Measurements from ENCODE around the gene UBXN10. TPM values are rescaled to one million over a fixed set of nuclear protein-coding genes. Genes with fewer than 3 reads are reported as not detected.

Gene UBXN10
- total RNA-seq, 1 donor from 2014 or later: 0.87 TPM

DNA sequence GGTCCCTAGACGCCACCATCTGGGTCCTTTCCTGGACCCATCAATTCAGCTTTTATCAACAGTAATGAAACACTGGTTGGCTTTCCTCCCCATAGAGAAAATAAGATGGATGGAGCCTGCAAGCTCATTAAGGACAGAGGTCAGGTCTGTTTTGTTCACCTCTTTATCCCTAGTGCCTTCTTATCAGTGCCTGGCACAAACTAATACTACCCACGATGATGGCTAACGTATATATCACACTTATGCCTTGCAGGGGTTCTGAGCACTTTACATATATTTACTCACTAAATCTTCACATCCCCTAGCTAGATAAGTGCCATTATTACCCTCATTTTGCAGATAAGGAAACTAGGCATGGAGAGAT lies 5.1 kb upstream of the UBXN10 start:
- intact Hi-C loops (cut with DNase I): no loop called here
- Histone ChIP-seq H3K27ac (no peak overlapping the region), H3K9me3 (no peaks in the 10 kb centered on the region), H3K36me3 (no peaks in the 10 kb centered on the region), H3K4me3 (no peak overlapping the region), H3K27me3 (no peaks in the 10 kb centered on the region), H3K4me1 (no peaks in the 10 kb centered on the region)
- TF ChIP-seq CTCF (IDR thresholded peaks at IDR 0.05): no peak
- ATAC-seq (no peak), DNase-seq (no peak)

DNA sequence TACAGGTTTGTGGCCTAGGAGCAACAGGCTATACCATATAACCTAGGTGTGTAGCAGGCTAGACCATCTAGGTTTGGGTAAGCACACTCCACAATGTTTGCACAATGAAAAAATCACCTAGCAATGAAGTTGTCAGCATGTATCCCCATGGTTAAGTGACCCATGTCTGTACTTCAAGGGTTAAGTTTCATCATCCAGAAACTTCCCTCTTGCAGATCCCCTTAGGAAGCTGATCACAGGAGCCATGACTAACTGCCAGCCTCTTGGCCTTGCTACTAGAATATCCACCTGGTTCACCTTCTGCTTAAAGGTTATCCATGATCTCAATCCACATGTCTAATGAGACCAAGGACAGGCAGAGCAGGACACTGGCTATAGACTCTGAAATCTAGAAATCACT lies 3.5 kb upstream of the UBXN10 start:
- no peak overlapping the region for H3K27ac ChIP-seq
- DNase-seq (no peak), ATAC-seq (no peak)
- intact Hi-C loops (cut with DNase I): no loop called here
- peaks cover 15% of the 10 kb centered on the region for H3K4me1 ChIP-seq
- H3K4me3 ChIP-seq: no peak overlapping the region
- no peak for TF ChIP-seq CTCF (IDR thresholded peaks at IDR 0.05)
- no peaks in the 10 kb centered on the region for H3K9me3 ChIP-seq
- no peaks in the 10 kb centered on the region for H3K36me3 ChIP-seq
- H3K27me3 ChIP-seq: no peaks in the 10 kb centered on the region

- DNase-seq (no peak), ATAC-seq (no peak)
- intact Hi-C loops (cut with DNase I): no loop called here
- no peaks in the 10 kb centered on the region for H3K27me3 ChIP-seq
- TF ChIP-seq CTCF (IDR thresholded peaks at IDR 0.05): no peak
- no peaks in the 10 kb centered on the region for H3K9me3 ChIP-seq
- H3K36me3 ChIP-seq: no peaks in the 10 kb centered on the region
- H3K27ac ChIP-seq: no peak overlapping the region
- no peak overlapping the region for H3K4me3 ChIP-seq
- H3K4me1 ChIP-seq: peaks cover 19% of the 10 kb centered on the region
Observed at GRCh38 chr1:20183035-20183434, 2.9 kb upstream of the UBXN10 start.

GRCh38 chr1:20183616-20184271 lies 2.2 kb upstream of the UBXN10 start:
- peaks cover 19% of the 10 kb centered on the region for H3K4me1 ChIP-seq
- no peak overlapping the region for H3K4me3 ChIP-seq
- no peaks in the 10 kb centered on the region for H3K9me3 ChIP-seq
- DNase-seq (no peak), ATAC-seq (no peak)
- no peaks in the 10 kb centered on the region for H3K27me3 ChIP-seq
- no peak overlapping the region for H3K27ac ChIP-seq
- no peak for TF ChIP-seq CTCF (IDR thresholded peaks at IDR 0.05)
- intact Hi-C loops (cut with DNase I): no loop called here
- no peaks in the 10 kb centered on the region for H3K36me3 ChIP-seq

DNA sequence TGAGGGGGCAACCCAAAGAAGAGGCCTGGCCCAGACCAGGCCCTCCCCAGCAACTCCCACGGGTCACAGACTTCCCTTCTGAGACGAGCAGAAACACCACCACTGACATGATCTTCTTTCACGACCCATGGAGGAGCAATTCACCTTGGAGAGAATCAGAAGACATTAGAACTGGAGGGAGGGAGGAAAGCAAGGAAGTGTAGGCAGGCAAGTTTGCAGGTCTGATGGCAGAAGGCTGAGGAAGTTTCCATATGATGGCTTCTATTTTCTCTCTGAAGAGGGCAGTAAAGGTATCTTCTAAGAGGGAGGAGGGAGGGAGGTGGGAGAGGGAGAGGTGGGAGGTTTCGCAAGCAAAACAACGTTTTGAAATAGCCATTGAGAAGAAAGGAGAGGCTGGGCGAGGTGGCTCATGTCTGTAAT lies 1.4 kb upstream of the UBXN10 start:
- Histone ChIP-seq H3K4me3 (no peak overlapping the region), H3K4me1 (peaks cover 19% of the 10 kb centered on the region), H3K27ac (no peak overlapping the region), H3K27me3 (no peaks in the 10 kb centered on the region), H3K36me3 (no peaks in the 10 kb centered on the region), H3K9me3 (no peaks in the 10 kb centered on the region)
- ATAC-seq (no peak), DNase-seq (no peak)
- TF ChIP-seq CTCF (IDR thresholded peaks at IDR 0.05): no peak
- intact Hi-C loops (cut with DNase I): no loop called here

All from upper lobe of right lung (tissue), 1 donor.